ENCODE measurements around the gene MYL4. TPM values are rescaled to one million over a fixed set of nuclear protein-coding genes. Genes with fewer than 3 reads are reported as not detected.
"Not testable (repeated sequence)": the region's sequence is repeated elsewhere in the genome, so short reads cannot be mapped to it uniquely, and the experiment has no call there.

Gene MYL4
- total and polyA plus RNA-seq, 4 donors: 0.49 to 9.0 (median 0.56) TPM

DNA sequence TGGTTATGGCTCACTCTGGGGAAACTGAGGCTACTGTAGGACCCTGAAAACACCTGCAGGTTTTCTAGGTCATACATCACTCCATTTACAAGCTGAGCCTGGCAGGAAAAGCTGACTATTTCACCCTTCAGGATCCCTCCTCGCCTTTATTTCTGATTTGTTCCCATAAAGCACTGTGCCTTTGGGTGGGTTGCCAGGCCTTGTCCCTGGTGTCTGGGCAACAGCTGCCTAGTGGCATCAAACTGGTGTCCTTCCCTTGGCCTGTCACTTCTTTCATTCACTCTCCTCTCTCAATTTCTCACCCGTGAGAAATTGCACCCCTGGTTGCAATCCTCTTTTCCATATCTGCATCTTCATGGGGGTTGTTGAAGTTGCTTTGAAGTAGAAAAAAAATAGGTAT, 1.6 kb downstream of the MYL4 start:
- ATAC-seq (ENCODE audit: insufficient read depth, low FRiP score) (no peak), DNase-seq (no peak)
- WGBS, 2 donors: 86 to 89% methylated on average over 2 of the region's 2 CpGs
- Histone ChIP-seq H3K36me3 (ENCODE audit: control insufficient read depth in 4 of 4, insufficient read depth in 4 of 4, low read length in 4 of 4) (no peaks in the 10 kb centered on the region), H3K27me3 (ENCODE audit: control insufficient read depth in 3 of 3, insufficient read depth in 3 of 3, low read length in 2 of 3) (no peaks in the 10 kb centered on the region), H3K4me1 (ENCODE audit: control insufficient read depth in 5 of 5, insufficient read depth in 5 of 5, low read length in 5 of 5) (peaks cover 3 to 13% (median 4%) of the 10 kb centered on the region in 5 donors), H3K9me3 (ENCODE audit: control insufficient read depth in 4 of 4, insufficient read depth in 3 of 4, low read length in 3 of 4) (no peaks in the 10 kb centered on the region), H3K4me3 (no peak overlapping the region), H3K27ac (ENCODE audit: low read depth in 1 of 2, low read length in 1 of 2) (no peak overlapping the region), H3K9ac (ENCODE audit: insufficient read depth in 1 of 2, low read length in 2 of 2) (no peak overlapping the region)
- TF ChIP-seq, protein P1, sequence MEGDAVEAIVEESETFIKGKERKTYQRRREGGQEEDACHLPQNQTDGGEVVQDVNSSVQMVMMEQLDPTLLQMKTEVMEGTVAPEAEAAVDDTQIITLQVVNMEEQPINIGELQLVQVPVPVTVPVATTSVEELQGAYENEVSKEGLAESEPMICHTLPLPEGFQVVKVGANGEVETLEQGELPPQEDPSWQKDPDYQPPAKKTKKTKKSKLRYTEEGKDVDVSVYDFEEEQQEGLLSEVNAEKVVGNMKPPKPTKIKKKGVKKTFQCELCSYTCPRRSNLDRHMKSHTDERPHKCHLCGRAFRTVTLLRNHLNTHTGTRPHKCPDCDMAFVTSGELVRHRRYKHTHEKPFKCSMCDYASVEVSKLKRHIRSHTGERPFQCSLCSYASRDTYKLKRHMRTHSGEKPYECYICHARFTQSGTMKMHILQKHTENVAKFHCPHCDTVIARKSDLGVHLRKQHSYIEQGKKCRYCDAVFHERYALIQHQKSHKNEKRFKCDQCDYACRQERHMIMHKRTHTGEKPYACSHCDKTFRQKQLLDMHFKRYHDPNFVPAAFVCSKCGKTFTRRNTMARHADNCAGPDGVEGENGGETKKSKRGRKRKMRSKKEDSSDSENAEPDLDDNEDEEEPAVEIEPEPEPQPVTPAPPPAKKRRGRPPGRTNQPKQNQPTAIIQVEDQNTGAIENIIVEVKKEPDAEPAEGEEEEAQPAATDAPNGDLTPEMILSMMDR (IDR thresholded peaks at IDR 0.05; ENCODE audit: control extremely low read depth, extremely low read depth): no peak

DNA sequence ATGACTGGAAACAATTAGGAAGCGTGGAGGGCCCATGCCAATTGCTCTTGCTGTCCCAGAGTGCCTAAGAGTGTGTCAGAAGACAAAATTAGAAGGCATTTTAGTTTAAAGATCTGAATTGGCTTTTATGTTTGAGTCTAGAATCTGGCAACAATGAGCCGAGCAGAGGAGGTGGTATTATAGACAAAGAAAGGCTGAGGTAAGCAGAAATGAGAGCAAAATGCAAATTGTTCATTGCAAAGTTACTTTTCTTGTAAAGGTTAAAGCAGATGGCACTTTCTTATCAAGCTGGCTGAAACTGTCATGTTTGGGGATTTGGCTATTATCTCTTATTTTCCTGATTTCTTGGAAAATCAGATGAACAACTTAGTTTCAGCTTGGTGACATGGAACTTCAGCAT, 3.3 kb downstream of the MYL4 start:
- no peak overlapping the region for H3K9ac ChIP-seq (ENCODE audit: insufficient read depth in 1 of 2, low read length in 2 of 2)
- TF ChIP-seq, protein P1 (IDR thresholded peaks at IDR 0.05; ENCODE audit: control extremely low read depth, extremely low read depth): no peak
- H3K36me3 ChIP-seq (ENCODE audit: control insufficient read depth in 4 of 4, insufficient read depth in 4 of 4, low read length in 4 of 4): no peaks in the 10 kb centered on the region
- DNase-seq (no peak), ATAC-seq (ENCODE audit: insufficient read depth, low FRiP score) (no peak)
- no peaks in the 10 kb centered on the region for H3K27me3 ChIP-seq (ENCODE audit: control insufficient read depth in 3 of 3, insufficient read depth in 3 of 3, low read length in 2 of 3)
- no peak overlapping the region for H3K4me3 ChIP-seq
- H3K27ac ChIP-seq (ENCODE audit: low read depth in 1 of 2, low read length in 1 of 2): no peak overlapping the region
- 92 to 94% methylated on average over 2 of the region's 2 CpGs for WGBS, 2 donors
- peaks cover 3 to 8% (median 4%) of the 10 kb centered on the region in 5 donors for H3K4me1 ChIP-seq (ENCODE audit: control insufficient read depth in 5 of 5, insufficient read depth in 5 of 5, low read length in 5 of 5)
- no peaks in the 10 kb centered on the region for H3K9me3 ChIP-seq (ENCODE audit: control insufficient read depth in 4 of 4, insufficient read depth in 3 of 4, low read length in 3 of 4)

DNA sequence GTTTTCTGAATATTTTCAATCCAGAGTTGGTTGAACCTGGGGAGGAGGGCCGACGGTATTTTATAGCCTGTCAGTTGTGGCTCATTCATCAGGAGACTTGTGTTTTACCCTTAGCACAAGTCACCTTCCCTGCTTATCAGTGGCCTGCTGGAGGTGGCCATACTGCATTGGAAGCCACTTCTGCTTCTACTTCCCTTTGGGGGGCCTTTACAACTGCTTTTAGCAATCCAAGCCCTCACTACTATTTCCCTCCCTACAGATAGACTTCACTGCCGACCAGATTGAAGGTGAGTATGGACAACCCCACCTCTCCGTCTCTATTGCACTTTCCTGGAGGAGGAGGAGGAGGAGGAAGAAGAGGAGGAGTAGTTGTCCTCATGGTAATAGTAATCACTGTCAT, 4.4 kb downstream of the MYL4 start:
- Histone ChIP-seq H3K9ac (ENCODE audit: insufficient read depth in 1 of 2, low read length in 2 of 2) (no peak overlapping the region), H3K4me3 (no peak overlapping the region), H3K36me3 (ENCODE audit: control insufficient read depth in 4 of 4, insufficient read depth in 4 of 4, low read length in 4 of 4) (no peaks in the 10 kb centered on the region), H3K9me3 (ENCODE audit: control insufficient read depth in 4 of 4, insufficient read depth in 3 of 4, low read length in 3 of 4) (no peaks in the 10 kb centered on the region), H3K27ac (ENCODE audit: low read depth in 1 of 2, low read length in 1 of 2) (no peak overlapping the region), H3K4me1 (ENCODE audit: control insufficient read depth in 5 of 5, insufficient read depth in 5 of 5, low read length in 5 of 5) (peaks cover 3 to 8% (median 4%) of the 10 kb centered on the region in 5 donors), H3K27me3 (ENCODE audit: control insufficient read depth in 3 of 3, insufficient read depth in 3 of 3, low read length in 2 of 3) (no peaks in the 10 kb centered on the region)
- DNase-seq (no peak), ATAC-seq (ENCODE audit: insufficient read depth, low FRiP score) (no peak)
- TF ChIP-seq, protein P1 (IDR thresholded peaks at IDR 0.05; ENCODE audit: control extremely low read depth, extremely low read depth): no peak
- 65 to 76% methylated on average over 4 of the region's 4 CpGs for WGBS, 2 donors

DNA sequence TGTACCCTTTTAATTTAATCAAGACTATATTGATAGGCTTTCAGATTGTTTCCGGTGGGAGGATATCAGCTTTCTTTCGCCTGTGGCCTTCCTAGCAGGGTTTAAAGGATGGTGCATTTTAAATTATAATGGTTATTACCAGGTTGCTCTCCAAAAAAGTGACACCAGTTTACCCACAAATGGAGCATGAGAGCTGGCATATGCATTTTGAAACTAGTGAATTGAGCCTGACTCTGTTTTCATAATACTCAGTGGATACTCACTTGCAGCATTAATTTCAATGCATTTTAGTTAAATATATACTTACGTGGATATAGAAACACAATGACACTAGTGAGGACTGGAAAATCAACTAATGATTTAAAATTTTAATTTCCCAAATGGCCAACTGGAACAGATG, 5.8 kb downstream of the MYL4 start:
- Histone ChIP-seq H3K9me3 (ENCODE audit: control insufficient read depth in 4 of 4, insufficient read depth in 3 of 4, low read length in 3 of 4) (no peaks in the 10 kb centered on the region), H3K27ac (ENCODE audit: low read depth in 1 of 2, low read length in 1 of 2) (no peak overlapping the region), H3K36me3 (ENCODE audit: control insufficient read depth in 4 of 4, insufficient read depth in 4 of 4, low read length in 4 of 4) (no peaks in the 10 kb centered on the region), H3K4me3 (no peak overlapping the region), H3K27me3 (ENCODE audit: control insufficient read depth in 3 of 3, insufficient read depth in 3 of 3, low read length in 2 of 3) (no peaks in the 10 kb centered on the region), H3K9ac (ENCODE audit: insufficient read depth in 1 of 2, low read length in 2 of 2) (no peak overlapping the region), H3K4me1 (ENCODE audit: control insufficient read depth in 5 of 5, insufficient read depth in 5 of 5, low read length in 5 of 5) (peaks cover 3 to 6% (median 4%) of the 10 kb centered on the region in 5 donors)
- TF ChIP-seq, protein P1 (IDR thresholded peaks at IDR 0.05; ENCODE audit: control extremely low read depth, extremely low read depth): no peak
- no peak for DNase-seq
- no peak for ATAC-seq (ENCODE audit: insufficient read depth, low FRiP score)
- 94 to 97% methylated on average over 3 of the region's 3 CpGs for WGBS, 2 donors

DNA sequence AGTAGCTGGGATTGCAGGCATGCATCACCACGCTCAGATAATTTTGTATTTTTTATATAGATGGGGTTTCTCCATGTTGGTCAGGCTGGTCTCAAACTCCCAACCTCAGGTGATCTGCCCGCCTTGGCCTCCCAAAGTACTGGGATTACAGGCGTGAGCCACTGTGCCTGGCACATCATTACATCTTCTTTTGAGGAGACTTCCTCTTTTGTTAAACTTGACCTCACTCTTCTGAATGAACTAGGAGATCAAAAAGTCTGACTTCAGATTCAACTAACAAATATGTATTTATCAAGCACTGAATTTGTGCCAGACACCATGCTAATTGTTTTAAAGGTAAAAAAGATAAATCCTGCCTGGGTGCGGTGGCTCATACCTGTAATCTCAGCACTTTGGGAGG, 7.7 kb downstream of the MYL4 start:
- not testable (repeated sequence) for H3K9ac ChIP-seq (ENCODE audit: insufficient read depth in 1 of 2, low read length in 2 of 2); H3K36me3 ChIP-seq (ENCODE audit: control insufficient read depth in 4 of 4, insufficient read depth in 4 of 4, low read length in 4 of 4); ATAC-seq (ENCODE audit: insufficient read depth, low FRiP score); H3K27me3 ChIP-seq (ENCODE audit: control insufficient read depth in 3 of 3, insufficient read depth in 3 of 3, low read length in 2 of 3); H3K27ac ChIP-seq (ENCODE audit: low read depth in 1 of 2, low read length in 1 of 2); H3K9me3 ChIP-seq (ENCODE audit: control insufficient read depth in 4 of 4, insufficient read depth in 3 of 4, low read length in 3 of 4); H3K4me3 ChIP-seq; DNase-seq; H3K4me1 ChIP-seq (ENCODE audit: control insufficient read depth in 5 of 5, insufficient read depth in 5 of 5, low read length in 5 of 5)
- 91% methylated on average over 4 of the region's 4 CpGs for WGBS, 2 donors

DNA sequence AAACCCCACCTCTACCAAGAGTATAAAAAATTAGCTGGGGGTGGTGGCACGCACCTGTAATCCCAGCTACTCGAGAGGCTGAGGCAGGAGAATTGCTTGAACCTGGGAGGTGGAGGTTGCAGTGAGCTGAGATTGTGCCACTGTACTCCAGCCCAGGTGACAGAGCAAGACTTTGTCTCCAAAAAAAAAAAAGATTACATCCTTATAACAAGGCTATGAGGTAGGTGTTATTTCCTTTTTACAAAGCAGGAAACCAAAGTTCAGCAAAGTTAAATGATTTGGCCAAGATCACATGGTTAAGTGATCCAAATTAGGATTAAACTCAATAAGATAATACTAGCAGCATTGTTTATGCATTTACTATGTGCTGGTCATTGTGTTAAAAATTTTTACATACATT, 8.1 kb downstream of the MYL4 start:
- not testable (repeated sequence) for H3K4me3 ChIP-seq; H3K27ac ChIP-seq (ENCODE audit: low read depth in 1 of 2, low read length in 1 of 2); ATAC-seq (ENCODE audit: insufficient read depth, low FRiP score); H3K27me3 ChIP-seq (ENCODE audit: control insufficient read depth in 3 of 3, insufficient read depth in 3 of 3, low read length in 2 of 3); H3K36me3 ChIP-seq (ENCODE audit: control insufficient read depth in 4 of 4, insufficient read depth in 4 of 4, low read length in 4 of 4); H3K9ac ChIP-seq (ENCODE audit: insufficient read depth in 1 of 2, low read length in 2 of 2); H3K9me3 ChIP-seq (ENCODE audit: control insufficient read depth in 4 of 4, insufficient read depth in 3 of 4, low read length in 3 of 4); H3K4me1 ChIP-seq (ENCODE audit: control insufficient read depth in 5 of 5, insufficient read depth in 5 of 5, low read length in 5 of 5); DNase-seq
- 75 to 86% methylated on average over 2 of the region's 2 CpGs for WGBS, 2 donors

All from lung (tissue), 12 donors.